Keratinocyte (primary cell): ENCODE measurements around the gene BBOX1. TPM values are rescaled to one million over a fixed set of nuclear protein-coding genes. Genes with fewer than 3 reads are reported as not detected.
"Not testable (repeated sequence)": the region's sequence is repeated elsewhere in the genome, so short reads cannot be mapped to it uniquely, and the experiment has no call there.

Source experiments
- DNase-seq: peaks from one replicate; pipeline ENCODE4 v3.0.0-alpha.2; 2011; ENCODE audit warnings: low read depth, missing footprints, low spot score
- FAIRE-seq: peaks from 2 replicates; lab custom pipeline; 2011; peaks lifted over from hg19 to GRCh38; lab: Jason Lieb, UNC
- H2AFZ ChIP-seq: 2 replicates; pipeline ENCODE4 v1.6.0; 2012; ENCODE audit warnings: low read length, control low read depth, inconsistent platforms; ENCODE audit not compliant: control insufficient read depth
- H3K27ac ChIP-seq: 2 replicates; pipeline ENCODE4 v1.5.1; 2011; ENCODE audit warnings: low read length; ENCODE audit not compliant: control insufficient read depth, insufficient read depth
- H3K27me3 ChIP-seq: 3 replicates; pipeline ENCODE4 v1.6.0; 2011; ENCODE audit warnings: low read length; ENCODE audit not compliant: control insufficient read depth, insufficient read depth; ENCODE audit errors: extremely low read depth
- H3K36me3 ChIP-seq, 2 experiments: 2 replicates in 1 of 2; 3 replicates in 1 of 2; pipeline ENCODE4 v1.5.1; 2011; ENCODE audit warnings: low read length in 2 of 2, mild to moderate bottlenecking in 1 of 2; ENCODE audit not compliant: control insufficient read depth in 2 of 2, insufficient read depth in 2 of 2; ENCODE audit errors: extremely low read depth in 1 of 2
- H3K4me1 ChIP-seq: 3 replicates; pipeline ENCODE4 v1.5.1; 2011; ENCODE audit warnings: low read length; ENCODE audit not compliant: control insufficient read depth, insufficient read depth; ENCODE audit errors: extremely low read depth
- H3K4me2 ChIP-seq: 3 replicates; pipeline ENCODE4 v1.6.0; 2011; ENCODE audit warnings: low read depth, low read length; ENCODE audit not compliant: control insufficient read depth, insufficient read depth; ENCODE audit errors: extremely low read depth
- H3K4me3 ChIP-seq, 3 experiments: fragments of 200-600 bp in 1 of 3; sonication (generic) in 1 of 3; 2 replicates in 2 of 3; 3 replicates in 1 of 3; pipeline ENCODE4 v1.5.1; 2011 to 2016; ENCODE audit warnings: low read length in 3 of 3, mild to moderate bottlenecking in 3 of 3, control low read depth in 2 of 3, inconsistent platforms in 1 of 3, low read depth in 1 of 3, mixed read lengths in 1 of 3, mixed run types in 1 of 3, moderate library complexity in 1 of 3; ENCODE audit not compliant: control insufficient read depth in 2 of 3, insufficient read depth in 2 of 3; ENCODE audit errors: extremely low read depth in 1 of 3
- H3K79me2 ChIP-seq: 2 replicates; pipeline ENCODE4 v1.6.0; 2012; ENCODE audit warnings: low read length; ENCODE audit not compliant: control insufficient read depth, insufficient read depth
- H3K9ac ChIP-seq: 3 replicates; pipeline ENCODE4 v1.6.0; 2011; ENCODE audit warnings: low read length; ENCODE audit not compliant: control insufficient read depth, insufficient read depth; ENCODE audit errors: extremely low read depth
- H3K9me1 ChIP-seq: 3 replicates; pipeline ENCODE4 v1.6.0; 2011; ENCODE audit warnings: low read length; ENCODE audit not compliant: control insufficient read depth, insufficient read depth; ENCODE audit errors: extremely low read depth
- H3K9me3 ChIP-seq: 2 replicates; pipeline ENCODE4 v1.5.1; 2012; ENCODE audit warnings: low read depth, low read length; ENCODE audit not compliant: control insufficient read depth
- H4K20me1 ChIP-seq: 3 replicates; pipeline ENCODE4 v1.6.0; 2011; ENCODE audit warnings: low read length; ENCODE audit not compliant: control insufficient read depth, insufficient read depth; ENCODE audit errors: extremely low read depth
- CTCF ChIP-seq, 3 experiments: IDR thresholded peaks in 1 of 3; conservative IDR thresholded peaks in 1 of 3; optimal IDR thresholded peaks in 1 of 3; 2 replicates in 2 of 3; 3 replicates in 1 of 3; pipeline versions ENCODE3 to v1.5.1; 2011; ENCODE audit warnings: low read length in 3 of 3, mild to moderate bottlenecking in 3 of 3, moderate library complexity in 2 of 3, control low read depth in 1 of 3, inconsistent platforms in 1 of 3; ENCODE audit not compliant: insufficient read depth in 2 of 3; ENCODE audit errors: extremely low read depth in 1 of 3
- EZH2 ChIP-seq: IDR thresholded peaks from one replicate; pipeline ENCODE4 v1.6.1; 2012; ENCODE audit warnings: inconsistent platforms, mild to moderate bottlenecking, low read length, moderate library complexity
- dilution Hi-C: fragments of 300-500 bp; cut with MboI; formaldehyde crosslinking; loops from one replicate; pipeline ENCODE4 v1.7.0; 2020; ENCODE audit warnings: low sequenced_read_pairs; ENCODE audit not compliant: extremely low pct_ligation_motif_present
- polyA plus RNA-seq, 5 experiments: library from polyadenylated mRNA; depleted of rRNA in 3 of 5; stranded (reverse) in 3 of 5; stranded (forward) in 1 of 5; unstranded in 1 of 5; fragments of >200 nt; gene quantifications; 1 replicate in 1 of 5; 2 replicates in 3 of 5; 3 replicates in 1 of 5; pipeline versions ENCODE4 v1.2.1 to v1.2.3, GENCODE V29; 2011 to 2012; ENCODE audit warnings: missing spikeins in 2 of 5, low read depth in 1 of 5, low replicate concordance in 1 of 5

Gene BBOX1
- polyA plus RNA-seq, 1 donor (not counting 4 experiments of a cell fraction or from before 2014, with no cell fraction given): 2.4 TPM

GRCh38 chr11:27174672-27175210 is 134.1 kb downstream of the BBOX1 start:
- FAIRE-seq (no peak), DNase-seq (no peak)
- no peak for TF ChIP-seq EZH2
- no peak for TF ChIP-seq CTCF (optimal IDR thresholded peaks at IDR 0.05 in 1 of 3, IDR thresholded peaks at IDR 0.05 in 1 of 3, conservative IDR thresholded peaks at IDR 0.05 in 1 of 3; ENCODE audit: extremely low read depth in 1 of 3, insufficient read depth in 2 of 3, low read length in 3 of 3)
- Histone ChIP-seq H4K20me1 (no peaks in the 10 kb centered on the region), H3K36me3 (no peaks in the 10 kb centered on the region), H3K4me3 (no peak overlapping the region), H3K4me2 (peak overlapping the region; percentile 30), H3K9me1 (no peaks in the 10 kb centered on the region), H3K27me3 (no peaks in the 10 kb centered on the region), H2AFZ (peak overlapping the region; percentile 79), H3K79me2 (no peaks in the 10 kb centered on the region), H3K27ac (peak overlapping the region; percentile 52), H3K9ac (no peak overlapping the region), H3K9me3 (no peaks in the 10 kb centered on the region), H3K4me1 (peaks cover 35% of the 10 kb centered on the region)
- dilution Hi-C loops: loop anchor here (25.0 kb wide), 2 partner anchors 113 to 313 kb away; no protein-coding TSS in a partner anchor

- peaks cover 35% of the 10 kb centered on the region for H3K4me1 ChIP-seq
- FAIRE-seq, H3K36me3 ChIP-seq: not testable (repeated sequence)
Measured at GRCh38 chr11:27175562-27175961, 134.9 kb downstream of the BBOX1 start.

More at GRCh38 chr11:27175562-27175961, 134.9 kb downstream of the BBOX1 start:
- H3K4me2 ChIP-seq, H4K20me1 ChIP-seq, H3K9ac ChIP-seq, H3K79me2 ChIP-seq, H3K9me1 ChIP-seq, H2AFZ ChIP-seq, H3K9me3 ChIP-seq, H3K4me3 ChIP-seq, H3K27me3 ChIP-seq, H3K27ac ChIP-seq, DNase-seq: not testable (repeated sequence)
- dilution Hi-C loops: loop anchor here (25.0 kb wide), 2 partner anchors 112 to 312 kb away; no protein-coding TSS in a partner anchor

Other genes starting within 250 kb of the BBOX1 start
- gene FIBIN, start 46.7 kb upstream of the BBOX1 start, polyA plus RNA-seq: 0.08 to 0.30 TPM (median 0.18 TPM) in 3 replicates